Mucosa of rectum (tissue), 2 donors: ENCODE measurements around the gene GPR160.
"Not testable (repeated sequence)": the region's sequence is repeated elsewhere in the genome, so short reads cannot be mapped to it uniquely, and the experiment has no call there.

Experiments
- H3K27ac ChIP-seq, 2 donors: one replicate each; pipeline ENCODE4 v1.7.0; 2013; ENCODE audit warnings: inconsistent platforms in 2 of 2, low read depth in 2 of 2, low read length in 2 of 2
- H3K27me3 ChIP-seq, 2 donors: one replicate each; pipeline ENCODE4 v1.7.0; 2013; ENCODE audit warnings: low read length in 2 of 2; ENCODE audit not compliant: control insufficient read depth in 2 of 2, insufficient read depth in 2 of 2
- H3K36me3 ChIP-seq, 2 donors: one replicate each; pipeline ENCODE4 v1.7.0; 2013; ENCODE audit warnings: low read length in 2 of 2; ENCODE audit not compliant: control insufficient read depth in 2 of 2, insufficient read depth in 2 of 2
- H3K4me1 ChIP-seq, 2 donors: one replicate each; pipeline ENCODE4 v1.7.0; 2013; ENCODE audit warnings: low read length in 2 of 2, mild to moderate bottlenecking in 1 of 2; ENCODE audit not compliant: control insufficient read depth in 2 of 2, insufficient read depth in 2 of 2
- H3K4me3 ChIP-seq, 2 donors: one replicate each; pipeline ENCODE4 v1.7.0; 2013; ENCODE audit warnings: low read length in 2 of 2
- H3K9ac ChIP-seq, 2 donors: one replicate each; pipeline ENCODE4 v1.7.0; 2013; ENCODE audit warnings: low read length in 2 of 2, low read depth in 1 of 2, mild to moderate bottlenecking in 1 of 2
- H3K9me3 ChIP-seq, 2 donors: one replicate each; pipeline ENCODE4 v1.7.0; 2013; ENCODE audit warnings: low read length in 2 of 2; ENCODE audit not compliant: control insufficient read depth in 2 of 2
- donor health status: healthy.
- donor health status: Normal muscosa, but diverticular disease.

The GPR160 gene

DNA sequence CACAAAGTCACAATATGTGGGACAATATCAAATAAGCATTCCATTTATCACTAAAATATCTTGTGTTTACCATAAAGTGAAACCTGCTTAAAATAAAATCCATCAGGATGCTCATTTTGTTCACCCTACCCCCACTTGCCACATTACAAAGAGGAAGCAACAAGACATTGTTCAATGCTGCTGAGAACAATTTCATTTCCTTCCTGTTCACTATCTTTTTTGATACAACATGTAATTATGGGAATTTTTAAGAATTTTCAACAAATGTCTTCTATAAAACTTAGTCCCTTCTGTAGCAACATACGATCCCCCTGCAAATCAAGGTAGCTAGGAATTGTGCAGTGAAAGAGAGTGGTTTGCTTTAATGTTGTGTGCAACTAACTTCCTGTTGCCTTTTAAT is 34.9 kb upstream of the GPR160 start:
- Histone ChIP-seq H3K9me3 (no peaks in the 10 kb centered on the region), H3K4me1 (no peaks in the 10 kb centered on the region), H3K27me3 (no peaks in the 10 kb centered on the region), H3K9ac (no peak overlapping the region), H3K36me3 (no peaks in the 10 kb centered on the region), H3K27ac (no peak overlapping the region), H3K4me3 (no peak overlapping the region)

DNA sequence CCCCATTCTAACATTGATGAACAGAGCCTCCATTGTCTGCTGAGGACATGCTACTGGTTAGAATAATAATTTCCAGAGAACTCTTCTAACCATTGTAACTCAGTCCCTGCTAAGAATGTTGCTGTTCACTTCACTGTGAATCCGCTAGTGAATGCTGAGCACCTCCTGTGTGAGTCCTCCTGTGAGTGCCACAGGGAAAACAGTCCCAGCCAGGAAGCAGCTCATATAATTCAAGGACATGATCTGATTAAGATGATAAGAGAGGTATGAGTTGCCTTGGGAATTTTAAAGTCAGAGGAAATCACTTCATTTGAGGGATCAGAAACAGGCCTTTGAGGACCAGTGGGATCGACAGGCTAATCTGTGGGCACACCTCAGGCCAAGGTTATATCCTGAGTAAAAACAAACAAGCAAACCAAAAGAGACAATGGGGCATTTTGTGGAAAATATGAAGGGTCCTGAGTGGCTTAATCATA is 33.9 kb upstream of the GPR160 start:
- H3K9ac ChIP-seq = no peak overlapping the region
- H3K27me3 ChIP-seq = no peaks in the 10 kb centered on the region
- H3K9me3 ChIP-seq = no peaks in the 10 kb centered on the region
- H3K36me3 ChIP-seq = no peaks in the 10 kb centered on the region
- no peak overlapping the region for H3K27ac ChIP-seq
- H3K4me3 ChIP-seq = no peak overlapping the region
- no peaks in the 10 kb centered on the region for H3K4me1 ChIP-seq

DNA sequence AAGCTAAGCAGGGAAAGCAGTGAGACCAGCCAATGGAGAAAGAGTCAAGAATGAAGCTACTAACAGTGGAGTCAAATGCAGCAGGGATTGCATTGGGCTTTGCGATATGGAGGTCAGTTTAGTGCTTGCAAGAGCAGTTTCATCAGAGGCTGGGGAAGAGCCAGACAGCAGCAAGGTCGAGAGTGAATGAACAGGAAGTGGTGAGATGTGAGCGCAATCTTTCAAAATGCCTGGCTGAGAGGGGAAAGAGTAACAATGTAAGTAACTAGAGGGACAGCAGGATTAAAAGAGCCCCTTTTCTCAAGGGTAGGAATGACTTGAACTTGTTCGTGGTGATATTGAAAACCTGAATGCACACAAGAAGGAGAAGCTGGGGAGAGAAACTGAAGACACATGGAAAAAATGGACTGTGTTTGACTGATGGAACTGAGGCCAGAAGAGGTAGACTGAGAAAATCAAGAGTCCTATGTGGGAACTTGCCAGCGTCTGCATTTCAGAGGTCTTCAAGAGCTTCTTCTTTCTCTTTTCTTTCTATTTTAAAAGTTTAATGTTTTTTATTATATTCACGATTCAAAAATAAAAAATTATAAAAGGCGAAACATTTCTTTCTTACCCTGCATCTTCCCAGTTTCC is 30.6 kb upstream of the GPR160 start:
- no peak overlapping the region for H3K9ac ChIP-seq
- H3K4me3 ChIP-seq = no peak overlapping the region
- H3K4me1 ChIP-seq = no peaks in the 10 kb centered on the region
- H3K9me3 ChIP-seq = no peaks in the 10 kb centered on the region
- no peaks in the 10 kb centered on the region for H3K36me3 ChIP-seq
- H3K27me3 ChIP-seq = no peaks in the 10 kb centered on the region
- no peak overlapping the region for H3K27ac ChIP-seq

DNA sequence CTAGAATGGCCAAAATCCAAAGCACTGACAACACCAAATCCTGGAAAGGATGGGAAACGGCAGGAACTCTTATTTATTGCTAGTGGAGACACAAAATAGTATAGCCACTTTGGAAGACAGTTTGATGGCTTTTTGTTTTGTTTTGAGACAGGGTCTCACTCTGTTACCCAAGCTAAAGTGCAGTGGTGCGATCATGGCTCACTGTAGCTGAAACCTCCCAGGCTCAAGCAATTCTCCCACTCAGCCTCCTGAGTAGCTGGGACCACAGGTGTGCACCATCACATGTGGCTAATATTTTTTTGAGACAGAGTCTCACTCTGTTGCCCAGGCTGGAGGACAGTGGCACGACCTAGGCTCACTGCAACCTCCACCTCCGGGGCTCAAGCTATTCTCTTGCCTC is 27.3 kb upstream of the GPR160 start:
- no peak overlapping the region for H3K4me3 ChIP-seq
- H3K27ac ChIP-seq = no peak overlapping the region
- H3K36me3 ChIP-seq = no peaks in the 10 kb centered on the region
- no peak overlapping the region for H3K9ac ChIP-seq
- H3K4me1 ChIP-seq = peaks cover 2 to 5% of the 10 kb centered on the region in 2 donors
- no peaks in the 10 kb centered on the region for H3K9me3 ChIP-seq
- H3K27me3 ChIP-seq = no peaks in the 10 kb centered on the region

DNA sequence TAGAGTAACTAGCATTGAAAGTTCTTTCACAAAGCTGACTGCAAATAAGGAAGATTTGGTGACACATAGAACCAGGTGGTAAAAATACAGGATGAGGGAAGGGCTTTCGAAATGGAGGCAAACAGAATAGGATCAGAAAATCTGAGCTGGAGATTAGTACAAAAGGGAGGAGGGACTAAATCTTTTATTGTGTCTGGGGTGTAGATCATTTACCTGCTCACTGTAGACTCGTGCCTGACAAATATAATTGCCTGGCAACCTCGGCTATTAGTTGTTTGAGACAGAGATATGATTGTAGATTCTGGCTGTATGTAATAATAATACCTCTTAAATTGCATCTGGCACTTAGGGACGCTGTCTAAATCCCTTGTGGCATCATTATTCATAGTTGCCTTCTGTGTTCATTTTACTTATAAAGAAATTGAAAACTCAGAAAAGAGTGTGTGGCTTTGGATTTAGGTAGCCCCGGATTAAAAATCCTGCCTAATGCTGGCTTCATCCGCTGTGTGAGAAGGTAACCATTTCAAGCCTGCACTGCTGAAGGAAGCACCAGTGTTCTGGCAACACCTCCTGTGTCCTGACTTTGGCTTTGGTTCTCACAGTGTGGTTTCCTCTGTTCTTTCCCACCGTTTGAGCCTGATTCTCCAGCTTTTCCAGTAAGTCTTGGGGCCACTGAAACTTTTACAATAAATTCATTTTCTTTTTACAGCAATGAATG is 25.0 kb upstream of the GPR160 start:
- H3K27me3 ChIP-seq = no peaks in the 10 kb centered on the region
- no peaks in the 10 kb centered on the region for H3K36me3 ChIP-seq
- H3K27ac ChIP-seq = peak overlapping the region in 1 of 2 donors; percentile 52
- peak overlapping the region in 1 of 2 donors; percentile 45 for H3K4me3 ChIP-seq
- no peaks in the 10 kb centered on the region for H3K9me3 ChIP-seq
- H3K4me1 ChIP-seq = peaks cover 2 to 5% of the 10 kb centered on the region in 2 donors
- H3K9ac ChIP-seq = peak overlapping the region in 1 of 2 donors; percentile 13

DNA sequence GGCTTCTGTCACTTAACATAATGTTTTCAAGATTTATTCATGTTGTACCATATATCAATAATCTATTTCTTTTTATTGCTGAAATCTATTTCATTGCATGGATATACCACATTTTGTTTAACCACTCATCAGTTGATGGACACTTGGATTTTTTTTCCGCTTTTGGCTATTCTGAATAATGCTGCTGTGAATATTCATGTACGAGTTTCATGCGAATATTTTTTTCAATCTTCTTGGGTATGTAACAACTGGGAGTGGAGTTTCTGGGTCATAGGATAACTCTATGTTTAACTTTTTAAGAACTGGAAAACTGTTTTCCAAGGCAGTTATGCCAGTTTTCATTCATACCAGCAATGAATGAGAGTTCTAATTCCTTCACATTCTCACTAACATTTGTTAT is 21.7 kb upstream of the GPR160 start:
- no peak overlapping the region for H3K27ac ChIP-seq
- H3K27me3 ChIP-seq = no peaks in the 10 kb centered on the region
- no peaks in the 10 kb centered on the region for H3K9me3 ChIP-seq
- no peak overlapping the region for H3K9ac ChIP-seq
- H3K36me3 ChIP-seq = no peaks in the 10 kb centered on the region
- H3K4me3 ChIP-seq = no peak overlapping the region
- peaks cover 2 to 5% of the 10 kb centered on the region in 2 donors for H3K4me1 ChIP-seq

DNA sequence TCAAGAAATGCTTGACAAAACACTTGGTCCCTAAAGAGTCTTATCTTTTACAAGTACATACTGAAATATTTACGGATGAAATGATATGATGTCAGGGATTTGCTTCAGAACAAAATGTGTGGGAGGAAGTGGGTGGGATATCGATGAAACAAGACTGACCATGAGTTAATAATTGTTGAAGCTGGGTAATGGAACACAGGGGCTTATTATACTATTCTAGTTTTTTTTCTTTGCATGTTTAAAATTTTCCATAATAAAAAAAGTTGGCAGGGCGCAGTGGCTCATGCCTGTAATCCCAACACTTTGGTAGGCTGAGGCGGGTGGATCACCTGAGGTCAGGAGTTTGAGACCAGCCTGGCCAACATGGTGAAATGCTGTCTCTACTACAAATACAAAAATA is 18.5 kb upstream of the GPR160 start:
- not testable (repeated sequence) for H3K4me3 ChIP-seq, H3K36me3 ChIP-seq, H3K27me3 ChIP-seq, H3K9me3 ChIP-seq, H3K9ac ChIP-seq, H3K27ac ChIP-seq, H3K4me1 ChIP-seq

DNA sequence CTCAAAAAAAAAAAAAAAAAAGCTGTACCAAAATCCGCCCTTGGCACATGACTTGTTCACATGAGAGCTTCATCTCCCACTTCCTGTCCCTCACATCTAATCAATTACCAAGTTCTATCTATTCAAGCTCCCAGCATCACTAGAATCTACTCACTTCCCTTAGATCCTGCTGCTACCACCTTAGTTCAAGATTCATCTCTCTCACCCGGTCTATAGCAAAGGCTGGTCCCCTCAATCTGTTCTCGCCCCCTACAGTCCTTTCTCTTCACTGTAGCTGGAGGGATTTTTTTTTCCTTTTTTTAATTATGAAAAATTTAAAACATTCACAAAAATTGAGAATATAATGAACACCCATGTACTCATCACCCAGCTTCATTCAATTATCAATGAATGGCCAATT is 16.7 kb upstream of the GPR160 start:
- no peaks in the 10 kb centered on the region for H3K36me3 ChIP-seq
- H3K4me3 ChIP-seq = no peak overlapping the region
- H3K9me3 ChIP-seq = no peaks in the 10 kb centered on the region
- H3K9ac ChIP-seq = no peak overlapping the region
- H3K27me3 ChIP-seq = no peaks in the 10 kb centered on the region
- H3K27ac ChIP-seq = no peak overlapping the region
- H3K4me1 ChIP-seq = peaks cover 0 to 9% of the 10 kb centered on the region in 2 donors

DNA sequence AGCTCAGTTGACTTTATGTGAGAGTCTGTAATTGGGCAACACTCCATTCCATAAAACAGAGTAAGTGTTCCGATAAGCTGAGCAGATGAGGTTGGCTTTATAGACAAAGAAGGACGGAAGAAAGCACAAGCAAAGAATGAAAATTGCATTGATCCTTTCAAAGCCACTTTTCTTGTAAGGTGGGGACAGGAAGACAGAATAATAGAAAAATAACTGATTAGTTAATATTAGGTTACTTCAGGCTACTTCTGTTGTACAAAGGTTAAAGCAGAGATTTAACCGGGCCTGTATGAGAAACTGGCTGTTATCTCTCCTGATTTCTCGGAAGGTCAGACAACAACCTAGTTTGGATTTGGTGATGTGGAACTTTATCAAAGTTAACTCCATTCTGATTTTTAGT is 15.5 kb upstream of the GPR160 start:
- no peaks in the 10 kb centered on the region for H3K9me3 ChIP-seq
- no peaks in the 10 kb centered on the region for H3K27me3 ChIP-seq
- peaks cover 0 to 9% of the 10 kb centered on the region in 2 donors for H3K4me1 ChIP-seq
- H3K9ac ChIP-seq = no peak overlapping the region
- no peak overlapping the region for H3K4me3 ChIP-seq
- no peaks in the 10 kb centered on the region for H3K36me3 ChIP-seq
- H3K27ac ChIP-seq = no peak overlapping the region

DNA sequence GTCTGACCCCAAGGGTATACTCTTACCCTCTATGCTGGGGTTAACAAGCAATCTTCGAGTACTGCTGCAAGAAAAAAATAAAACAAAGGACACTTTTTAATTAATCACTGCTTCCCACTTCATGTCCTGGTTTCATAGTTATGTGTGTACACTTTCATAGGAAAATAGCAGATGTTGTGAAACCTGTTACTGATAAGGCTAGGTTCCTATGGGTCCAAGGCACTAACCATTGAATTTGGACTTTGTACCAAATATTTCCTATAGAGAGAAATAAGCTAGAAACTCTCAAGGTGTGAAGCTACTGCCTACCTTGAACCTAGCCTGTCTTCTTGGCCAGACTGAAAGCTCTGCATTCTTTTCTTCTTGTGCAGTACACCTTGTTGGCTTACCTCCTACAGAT is 14.6 kb upstream of the GPR160 start:
- peaks cover 0 to 9% of the 10 kb centered on the region in 2 donors for H3K4me1 ChIP-seq
- no peaks in the 10 kb centered on the region for H3K27me3 ChIP-seq
- H3K36me3 ChIP-seq = no peaks in the 10 kb centered on the region
- no peak overlapping the region for H3K9ac ChIP-seq
- H3K9me3 ChIP-seq = no peaks in the 10 kb centered on the region
- H3K27ac ChIP-seq = peak overlapping the region in 1 of 2 donors; percentile 45
- no peak overlapping the region for H3K4me3 ChIP-seq
